HepG2 (cell line): ENCODE data around the gene RPS6KL1. TPM values are rescaled to one million over a fixed set of nuclear protein-coding genes. Genes with fewer than 3 reads are reported as not detected.

Experiments
- AHR ChIP-seq: IDR thresholded peaks from 2 replicates; pipeline ENCODE4 v1.6.1; 2018; ENCODE audit warnings: missing genetic modification reagents, missing compliant biosample characterization
- HIVEP1 ChIP-seq: sonication (generic); formaldehyde crosslinking; IDR thresholded peaks from 2 replicates; pipeline ENCODE4 v1.4.0; 2020; ENCODE audit warnings: mild to moderate bottlenecking, missing genetic modification reagents
- ISL2 ChIP-seq: sonication (generic); formaldehyde crosslinking; IDR thresholded peaks from 2 replicates; pipeline ENCODE4 v1.5.0; 2020; ENCODE audit warnings: missing genetic modification reagents
- MIXL1 ChIP-seq: IDR thresholded peaks from 2 replicates; pipeline ENCODE4 v1.6.1; 2016
- MTF1 ChIP-seq: sonication (generic); formaldehyde crosslinking; IDR thresholded peaks from 2 replicates; pipeline ENCODE4 v1.5.0; 2020; ENCODE audit warnings: missing genetic modification reagents
- MXD4 ChIP-seq: IDR thresholded peaks from 2 replicates; pipeline ENCODE4 v1.6.1; 2016; ENCODE audit warnings: mild to moderate bottlenecking, missing biosample characterization, missing genetic modification reagents
- NFIB ChIP-seq: sonication (generic); formaldehyde crosslinking; IDR thresholded peaks from 2 replicates; pipeline ENCODE4 v1.9.0; 2021; ENCODE audit warnings: missing genetic modification reagents, mild to moderate bottlenecking, borderline replicate concordance
- PHF8 ChIP-seq: sonication (generic); formaldehyde crosslinking; IDR thresholded peaks from 2 replicates; pipeline ENCODE4 v1.5.0; 2020; ENCODE audit warnings: missing genetic modification reagents
- POLR2G ChIP-seq: fragments of 200-400 bp; formaldehyde crosslinking; IDR thresholded peaks from 2 replicates; pipeline ENCODE4 v1.6.1; 2018; ENCODE audit warnings: mild to moderate bottlenecking, low read depth, low read length, moderate library complexity
- SPEN ChIP-seq: sonication (generic); formaldehyde crosslinking; IDR thresholded peaks from 2 replicates; pipeline ENCODE4 v1.5.1; 2020; ENCODE audit warnings: low read depth, mild to moderate bottlenecking, missing genetic modification reagents
- STAG1 ChIP-seq: sonication (generic); formaldehyde crosslinking; IDR thresholded peaks from 2 replicates; pipeline ENCODE4 v1.4.0; 2020; ENCODE audit warnings: missing genetic modification reagents
- TIGD3 ChIP-seq: sonication (generic); formaldehyde crosslinking; IDR thresholded peaks from 2 replicates; pipeline ENCODE4 v1.5.1; 2020; ENCODE audit warnings: mild to moderate bottlenecking, missing genetic modification reagents, borderline replicate concordance
- ZKSCAN1 ChIP-seq: fragments of 150-350 bp; IDR thresholded peaks from 2 replicates; pipeline ENCODE4 v1.6.1; 2014; ENCODE audit warnings: low read length
- ZNF660 ChIP-seq: sonication (generic); formaldehyde crosslinking; IDR thresholded peaks from 2 replicates; pipeline ENCODE4 v1.5.1; 2020; ENCODE audit warnings: mild to moderate bottlenecking, low read depth, missing genetic modification reagents, borderline replicate concordance
- polyA plus RNA-seq, 8 experiments: library from polyadenylated mRNA; depleted of rRNA in 3 of 8; stranded (reverse) in 7 of 8; unstranded in 1 of 8; fragments of >200 nt; fragmentation: Illumina TruSeq in 4 of 8; extraction: Trizol in 4 of 8; gene quantifications; 2 replicates each; pipeline versions ENCODE4 v1.2.1 to v1.2.3, GENCODE V29; 2011 to 2016; ENCODE audit warnings: low read depth in 4 of 8, missing spikeins in 1 of 8, mixed read lengths in 1 of 8; ENCODE audit not compliant: insufficient read depth in 1 of 8
- total RNA-seq, 5 experiments: library from RNA; depleted of rRNA; stranded (reverse); fragments of >200 nt; fragmentation: Illumina TruSeq; extraction: Trizol; gene quantifications; 2 replicates each; pipeline ENCODE4 v1.2.3, GENCODE V29; 2016; ENCODE audit warnings: low read depth in 1 of 5
- TF ChIP-seq, protein P1 (sequence below): IDR thresholded peaks from 2 replicates; pipeline ENCODE4 v1.6.1; 2018; ENCODE audit warnings: missing genetic modification reagents
- TF ChIP-seq, protein P2 (sequence below): sonication (generic); formaldehyde crosslinking; conservative IDR thresholded peaks from 2 replicates; pipeline ENCODE4 v1.5.0; 2020; ENCODE audit warnings: missing genetic modification reagents
- TF ChIP-seq, protein P3 (sequence below): sonication (generic); formaldehyde crosslinking; IDR thresholded peaks from 2 replicates; pipeline ENCODE4 v1.4.0; 2020; ENCODE audit warnings: missing genetic modification reagents, borderline replicate concordance

Gene RPS6KL1
- total and polyA plus RNA-seq, 2 of the 13 experiments (the other 11 are each of a cell fraction or from before 2014, with no cell fraction given) = 6.5 to 11.5 TPM

DNA sequence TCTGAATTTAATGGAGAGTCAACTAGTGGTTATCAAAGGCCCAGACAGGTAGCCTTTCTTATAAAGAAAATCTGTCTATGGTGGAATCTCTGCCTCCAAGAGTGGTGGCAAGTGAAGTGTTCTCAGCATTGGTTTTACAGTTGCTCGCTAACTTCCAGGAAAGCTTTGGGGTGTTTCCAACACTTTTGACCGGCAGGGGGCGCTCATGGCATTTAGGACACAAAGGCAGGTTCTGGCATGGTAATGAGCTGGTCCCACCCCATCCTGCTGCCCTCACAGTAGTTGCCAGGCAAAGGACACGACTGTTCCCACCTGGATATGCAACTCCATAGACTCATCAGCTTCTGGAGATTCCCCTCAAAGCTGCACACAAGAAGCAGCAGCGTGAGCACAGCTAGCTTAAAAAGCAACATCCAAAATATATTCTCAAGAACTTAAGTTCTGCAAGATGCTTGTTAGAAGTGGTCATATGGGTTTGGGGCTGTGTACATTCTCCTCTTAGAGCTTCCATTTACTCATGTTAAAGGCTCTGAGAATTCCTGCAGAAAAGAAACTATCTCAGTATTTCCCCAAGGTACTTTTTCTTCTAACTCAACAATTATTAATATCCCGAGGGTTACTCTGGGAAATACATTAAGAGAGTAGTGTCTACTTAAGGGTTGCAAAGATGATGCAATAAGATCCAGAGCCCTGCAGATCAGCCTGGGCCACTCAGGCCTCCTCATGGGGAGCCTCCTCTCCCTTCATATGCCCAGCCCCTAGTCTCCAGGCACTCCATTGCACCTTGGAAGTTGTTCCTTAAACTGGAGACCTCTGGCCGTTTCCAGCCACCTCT, 61.9 kb downstream of the RPS6KL1 start (continued):
- TF ChIP-seq, protein P1, sequence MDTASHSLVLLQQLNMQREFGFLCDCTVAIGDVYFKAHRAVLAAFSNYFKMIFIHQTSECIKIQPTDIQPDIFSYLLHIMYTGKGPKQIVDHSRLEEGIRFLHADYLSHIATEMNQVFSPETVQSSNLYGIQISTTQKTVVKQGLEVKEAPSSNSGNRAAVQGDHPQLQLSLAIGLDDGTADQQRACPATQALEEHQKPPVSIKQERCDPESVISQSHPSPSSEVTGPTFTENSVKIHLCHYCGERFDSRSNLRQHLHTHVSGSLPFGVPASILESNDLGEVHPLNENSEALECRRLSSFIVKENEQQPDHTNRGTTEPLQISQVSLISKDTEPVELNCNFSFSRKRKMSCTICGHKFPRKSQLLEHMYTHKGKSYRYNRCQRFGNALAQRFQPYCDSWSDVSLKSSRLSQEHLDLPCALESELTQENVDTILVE (CRISPR knock-in tag) = no peak
- TF ChIP-seq MTF1 (CRISPR knock-in tag) = no peak
- TF ChIP-seq AHR (CRISPR knock-in tag) = no peak
- TF ChIP-seq TIGD3 (CRISPR knock-in tag) = no peak
- TF ChIP-seq ZKSCAN1 = no peak
- no peak for TF ChIP-seq NFIB (CRISPR knock-in tag)
- TF ChIP-seq STAG1 (CRISPR knock-in tag) = peak; percentile 89
- no peak for TF ChIP-seq HIVEP1
- TF ChIP-seq ZNF660 (CRISPR knock-in tag) = no peak
- peak; percentile 48; the same call in 1 of the 2 replicates for TF ChIP-seq MIXL1 (CRISPR knock-in tag)
- no peak for TF ChIP-seq ISL2 (CRISPR knock-in tag)
- TF ChIP-seq MXD4 (CRISPR knock-in tag) = no peak
- no peak for TF ChIP-seq PHF8
- TF ChIP-seq, protein P2, sequence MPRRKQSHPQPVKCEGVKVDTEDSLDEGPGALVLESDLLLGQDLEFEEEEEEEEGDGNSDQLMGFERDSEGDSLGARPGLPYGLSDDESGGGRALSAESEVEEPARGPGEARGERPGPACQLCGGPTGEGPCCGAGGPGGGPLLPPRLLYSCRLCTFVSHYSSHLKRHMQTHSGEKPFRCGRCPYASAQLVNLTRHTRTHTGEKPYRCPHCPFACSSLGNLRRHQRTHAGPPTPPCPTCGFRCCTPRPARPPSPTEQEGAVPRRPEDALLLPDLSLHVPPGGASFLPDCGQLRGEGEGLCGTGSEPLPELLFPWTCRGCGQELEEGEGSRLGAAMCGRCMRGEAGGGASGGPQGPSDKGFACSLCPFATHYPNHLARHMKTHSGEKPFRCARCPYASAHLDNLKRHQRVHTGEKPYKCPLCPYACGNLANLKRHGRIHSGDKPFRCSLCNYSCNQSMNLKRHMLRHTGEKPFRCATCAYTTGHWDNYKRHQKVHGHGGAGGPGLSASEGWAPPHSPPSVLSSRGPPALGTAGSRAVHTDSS = no peak
- TF ChIP-seq, protein P3, sequence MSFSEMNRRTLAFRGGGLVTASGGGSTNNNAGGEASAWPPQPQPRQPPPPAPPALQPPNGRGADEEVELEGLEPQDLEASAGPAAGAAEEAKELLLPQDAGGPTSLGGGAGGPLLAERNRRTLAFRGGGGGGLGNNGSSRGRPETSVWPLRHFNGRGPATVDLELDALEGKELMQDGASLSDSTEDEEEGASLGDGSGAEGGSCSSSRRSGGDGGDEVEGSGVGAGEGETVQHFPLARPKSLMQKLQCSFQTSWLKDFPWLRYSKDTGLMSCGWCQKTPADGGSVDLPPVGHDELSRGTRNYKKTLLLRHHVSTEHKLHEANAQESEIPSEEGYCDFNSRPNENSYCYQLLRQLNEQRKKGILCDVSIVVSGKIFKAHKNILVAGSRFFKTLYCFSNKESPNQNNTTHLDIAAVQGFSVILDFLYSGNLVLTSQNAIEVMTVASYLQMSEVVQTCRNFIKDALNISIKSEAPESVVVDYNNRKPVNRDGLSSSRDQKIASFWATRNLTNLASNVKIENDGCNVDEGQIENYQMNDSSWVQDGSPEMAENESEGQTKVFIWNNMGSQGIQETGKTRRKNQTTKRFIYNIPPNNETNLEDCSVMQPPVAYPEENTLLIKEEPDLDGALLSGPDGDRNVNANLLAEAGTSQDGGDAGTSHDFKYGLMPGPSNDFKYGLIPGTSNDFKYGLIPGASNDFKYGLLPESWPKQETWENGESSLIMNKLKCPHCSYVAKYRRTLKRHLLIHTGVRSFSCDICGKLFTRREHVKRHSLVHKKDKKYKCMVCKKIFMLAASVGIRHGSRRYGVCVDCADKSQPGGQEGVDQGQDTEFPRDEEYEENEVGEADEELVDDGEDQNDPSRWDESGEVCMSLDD (CRISPR knock-in tag) = no peak
- no peak for TF ChIP-seq SPEN (CRISPR knock-in tag)
- TF ChIP-seq POLR2G = no peak
